Left ventricle myocardium superior (tissue), 1 donor: ENCODE data around the gene FBLIM1. TPM values are rescaled to one million over a fixed set of nuclear protein-coding genes. Genes with fewer than 3 reads are reported as not detected.

Experiments used
- ATAC-seq: fragments of 200-7000 bp; cut with Tn5 transposase; one replicate; pipeline ENCODE4 v1.9.1; 2020; ENCODE audit warnings: mild to moderate bottlenecking, moderate library complexity
- DNase-seq: peaks from one replicate; pipeline ENCODE4 v3.0.0-alpha.2; 2020
- intact Hi-C: fragments of 100-400 bp; cut with micrococcal nuclease; formaldehyde crosslinking; loops from one replicate; pipeline ENCODE4 v1.11.0; 2022
- total RNA-seq: library from RNA; stranded (reverse); fragmentation: NEBNext Ultra II Directional; extraction: Animal tissue kit (Norgen Biotek cat#: 25700); gene quantifications from one replicate; pipeline ENCODE4 v1.2.1, GENCODE V29; 2021
- donor health status: DM: no; HTN: yes; CAD: no; lungs with severe emphysema.

FBLIM1 gene
- total RNA-seq, 1 donor from 2014 or later = 100 TPM

DNA sequence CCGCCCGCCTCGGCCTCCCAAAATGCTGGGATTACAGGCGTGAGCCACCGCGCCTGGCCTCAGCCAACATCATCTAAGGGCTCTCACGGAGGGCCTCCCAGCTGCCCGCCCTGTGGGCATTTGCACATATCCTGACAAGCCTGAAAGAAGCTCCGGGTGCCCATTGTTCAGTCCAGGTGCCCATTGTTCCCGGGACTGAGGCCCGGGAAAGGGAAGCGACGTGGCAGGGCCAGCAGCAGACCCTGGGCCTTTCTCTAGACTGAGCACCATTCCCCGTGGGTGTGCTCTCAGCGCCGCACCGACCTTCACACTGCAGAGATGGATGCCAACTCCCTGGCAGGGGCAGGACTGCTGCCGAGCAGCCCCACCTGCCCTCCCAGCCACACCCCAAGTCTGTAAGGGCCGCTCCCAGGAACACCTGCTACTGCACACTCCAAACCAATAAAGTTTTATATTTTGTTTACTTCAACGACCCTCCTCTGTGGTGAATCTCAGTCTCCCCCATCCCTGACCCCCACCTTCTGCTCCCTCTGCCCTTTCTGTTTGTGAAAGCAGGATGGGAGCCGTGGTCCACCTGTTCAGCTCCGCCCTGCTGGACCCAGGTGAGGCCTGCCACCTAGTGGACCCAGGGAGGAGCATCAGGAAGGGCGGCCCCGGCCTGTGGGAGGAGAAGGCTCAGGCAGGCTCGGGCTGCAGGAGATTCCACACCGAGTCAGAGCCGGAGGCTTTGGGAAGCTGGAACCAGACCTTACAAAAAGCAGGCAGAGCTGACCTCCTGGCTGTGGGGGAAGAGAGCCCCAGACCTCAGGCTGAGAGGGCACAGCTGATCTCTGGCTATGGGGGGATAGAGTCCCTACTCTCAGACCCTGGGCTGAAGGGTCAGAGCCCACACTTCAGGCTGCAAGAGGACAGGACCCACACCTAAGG, 17.4 kb upstream of the FBLIM1 start:
- DNase-seq (peak; percentile 87), ATAC-seq (peak; percentile 75)
- intact Hi-C loops = no loop called here

DNA sequence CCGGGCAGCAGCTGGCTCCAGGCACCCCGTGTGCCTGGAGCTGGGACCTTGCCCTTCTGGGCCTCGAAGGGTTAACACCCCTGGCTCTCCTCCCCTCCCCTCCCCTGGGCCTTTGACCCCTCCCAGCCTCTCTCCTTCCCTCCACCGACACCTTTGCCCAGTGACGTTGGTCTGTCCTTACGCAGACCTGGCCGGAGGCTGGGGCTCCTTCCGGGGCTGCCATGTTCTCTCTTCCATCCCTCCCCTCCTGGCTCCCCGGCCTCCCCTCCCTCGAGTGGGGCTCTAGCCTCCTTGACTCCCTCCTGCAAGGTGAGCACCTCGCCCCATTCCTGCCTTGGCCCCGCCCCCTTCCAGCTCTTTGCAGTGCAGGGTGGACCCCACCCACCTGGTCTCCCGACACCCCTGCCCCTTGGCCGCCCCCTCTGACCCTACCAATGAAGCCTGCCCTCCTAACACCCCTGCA, 16.2 kb upstream of the FBLIM1 start, which contains the start of gene TMEM82:
TSS of gene TMEM82 (plus strand) at position 161 of the 463 bp plus-strand sequence. CDS start at position 222, 61 bp downstream.
- DNase-seq = no peak
- intact Hi-C loops = no loop called here
- ATAC-seq = no peak

DNA sequence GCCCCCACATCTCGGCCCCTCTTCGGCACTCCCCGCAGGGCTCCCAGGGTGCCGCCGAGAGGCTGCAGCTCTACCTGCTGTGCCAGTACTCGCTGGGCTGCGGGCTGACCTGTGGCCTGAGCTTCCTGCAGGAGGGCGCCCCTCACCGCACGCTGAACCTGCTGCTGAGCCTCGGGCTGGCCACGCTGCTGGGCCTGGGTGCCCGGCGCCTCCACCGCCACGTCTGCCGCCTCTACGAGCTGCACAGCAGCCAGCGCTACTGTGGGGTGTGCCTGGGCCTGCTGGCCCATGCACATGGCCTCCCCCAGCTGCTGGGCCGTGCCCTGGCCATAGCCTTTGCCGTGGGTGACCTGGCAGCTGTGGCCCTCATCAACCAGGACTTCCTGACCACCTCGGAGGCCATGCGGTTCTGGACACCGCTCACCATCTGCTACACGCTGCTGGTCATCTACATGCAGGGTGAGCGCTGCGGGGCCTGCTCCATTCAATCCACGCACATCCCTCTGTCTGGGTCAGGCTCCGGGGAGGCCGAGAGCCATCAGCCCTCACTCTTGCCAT, 14.4 kb upstream of the FBLIM1 start:
- no peak for DNase-seq
- intact Hi-C loops = no loop called here
- ATAC-seq = no peak

GRCh38 chr1:15747378-15747777, 11.2 kb upstream of the FBLIM1 start:
- ATAC-seq = no peak

GRCh38 chr1:15748264-15748663, 10.3 kb upstream of the FBLIM1 start:
- intact Hi-C loops = no loop called here
- DNase-seq = no peak
- no peak for ATAC-seq

More at GRCh38 chr1:15747378-15747777, 11.2 kb upstream of the FBLIM1 start:
- intact Hi-C loops = no loop called here
- DNase-seq = no peak

- intact Hi-C loops = no loop called here
- ATAC-seq (no peak), DNase-seq (no peak)
Measured at GRCh38 chr1:15748690-15749398, 9.8 kb upstream of the FBLIM1 start.

DNA sequence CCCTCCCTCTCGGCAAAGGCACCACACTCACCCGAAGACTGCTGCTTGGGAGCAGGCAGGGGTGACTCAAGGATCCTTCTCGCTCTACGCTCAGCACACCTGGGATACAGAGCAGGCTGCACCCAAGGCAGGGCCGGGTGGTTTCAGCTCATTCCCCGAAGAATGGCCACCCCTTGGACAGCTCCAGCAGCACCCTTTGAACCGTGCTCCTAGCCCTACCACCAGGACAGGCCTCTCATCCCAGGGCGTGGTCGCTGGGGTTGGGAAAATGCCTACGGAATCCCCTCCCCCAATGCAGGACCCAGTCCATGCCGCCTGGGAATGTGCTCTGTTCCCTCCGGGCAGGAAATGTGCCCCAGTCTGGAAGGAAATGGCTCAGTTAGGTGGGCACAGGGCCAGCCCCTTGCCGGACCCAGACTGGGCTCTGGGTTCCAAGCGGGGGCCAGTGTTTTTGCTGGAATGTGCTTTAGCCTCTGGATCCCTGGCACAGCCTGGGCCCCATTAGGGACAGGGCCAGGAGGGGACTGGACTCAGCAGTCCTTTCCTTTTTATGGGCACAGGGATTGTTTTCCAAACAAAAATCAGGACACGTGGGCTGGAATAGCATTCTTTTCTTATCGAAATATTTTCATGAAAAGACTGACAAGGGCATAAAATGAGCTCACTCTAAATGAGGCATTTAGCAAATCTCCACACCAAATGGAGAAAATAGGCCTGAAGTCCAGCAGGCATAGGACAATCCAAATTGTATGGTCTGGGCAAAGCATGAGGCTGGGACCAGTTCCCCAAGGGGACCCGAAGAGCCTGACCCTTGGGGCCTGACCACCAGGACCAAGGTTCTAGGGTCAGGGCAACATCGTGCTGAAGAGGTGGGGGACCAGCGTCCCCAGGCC, 8.9 kb upstream of the FBLIM1 start:
- DNase-seq (no peak), ATAC-seq (peak; percentile 28)

DNA sequence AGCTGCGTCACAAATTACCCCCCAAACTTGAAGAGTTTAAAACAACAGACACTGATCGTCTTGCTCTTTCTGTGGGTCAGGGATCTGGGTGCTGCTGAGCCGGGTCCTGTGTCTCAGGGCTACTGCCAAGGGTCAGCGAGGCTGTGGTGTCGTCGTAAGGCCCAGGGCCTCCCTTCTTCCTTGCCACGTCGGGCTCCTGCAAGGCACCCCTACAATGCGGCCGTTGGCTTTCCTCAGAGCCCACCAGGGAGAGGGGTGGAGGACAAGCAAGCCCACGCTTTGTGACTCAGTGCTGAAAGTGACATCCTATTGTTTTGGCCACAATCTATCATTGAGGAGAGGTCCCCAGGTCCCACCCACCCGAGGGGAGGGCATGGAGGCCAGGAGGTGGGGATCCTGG, 7.7 kb upstream of the FBLIM1 start:
- intact Hi-C loops = no loop called here
- DNase-seq = no peak
- no peak for ATAC-seq

More for the DNA sequence above, 8.9 kb upstream of the FBLIM1 start:
- intact Hi-C loops = no loop called here

GRCh38 chr1:15751717-15752116, 6.9 kb upstream of the FBLIM1 start:
- DNase-seq (no peak), ATAC-seq (no peak)
- intact Hi-C loops = no loop called here

- DNase-seq = no peak
- no peak for ATAC-seq
- intact Hi-C loops = no loop called here
Measured at GRCh38 chr1:15753776-15754175, 4.8 kb upstream of the FBLIM1 start.

DNA sequence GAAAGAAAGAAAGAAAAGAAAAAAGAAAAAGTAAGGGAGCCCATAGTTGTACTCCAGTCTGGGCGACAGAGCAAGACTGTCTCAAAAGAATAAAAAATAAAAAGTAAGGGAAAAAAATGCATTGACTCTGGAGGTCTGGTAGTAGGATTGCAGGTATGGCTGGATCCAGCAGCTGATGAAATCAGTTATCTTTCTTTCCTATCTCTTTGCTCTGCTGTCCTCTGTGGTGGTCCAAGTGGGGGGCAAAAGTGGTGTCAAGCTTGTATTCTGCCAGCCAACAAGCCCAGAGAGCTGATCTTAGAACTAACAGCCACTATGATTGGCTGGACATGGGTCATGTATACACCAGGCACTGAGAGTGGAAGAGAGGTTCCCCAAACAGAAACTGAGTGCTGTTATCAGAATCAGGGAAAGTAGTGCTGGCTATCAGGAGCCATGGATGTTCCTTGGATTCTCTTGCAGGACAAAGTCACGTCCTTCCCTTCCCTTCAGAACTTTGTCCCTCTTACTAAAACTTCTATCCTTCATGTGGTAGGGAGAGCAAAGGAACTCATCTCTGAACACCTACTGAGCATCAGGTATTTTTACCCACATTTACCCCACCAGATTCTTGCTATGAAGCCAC, 3.5 kb upstream of the FBLIM1 start:
- no peak for ATAC-seq
- DNase-seq = no peak
- intact Hi-C loops = no loop called here

- intact Hi-C loops = no loop called here
- ATAC-seq = no peak
- DNase-seq = no peak
Measured at GRCh38 chr1:15755646-15756040, 3.0 kb upstream of the FBLIM1 start.

GRCh38 chr1:15756143-15757015, 2.2 kb upstream of the FBLIM1 start:
- intact Hi-C loops = no loop called here
- ATAC-seq (no peak), DNase-seq (no peak)

DNA sequence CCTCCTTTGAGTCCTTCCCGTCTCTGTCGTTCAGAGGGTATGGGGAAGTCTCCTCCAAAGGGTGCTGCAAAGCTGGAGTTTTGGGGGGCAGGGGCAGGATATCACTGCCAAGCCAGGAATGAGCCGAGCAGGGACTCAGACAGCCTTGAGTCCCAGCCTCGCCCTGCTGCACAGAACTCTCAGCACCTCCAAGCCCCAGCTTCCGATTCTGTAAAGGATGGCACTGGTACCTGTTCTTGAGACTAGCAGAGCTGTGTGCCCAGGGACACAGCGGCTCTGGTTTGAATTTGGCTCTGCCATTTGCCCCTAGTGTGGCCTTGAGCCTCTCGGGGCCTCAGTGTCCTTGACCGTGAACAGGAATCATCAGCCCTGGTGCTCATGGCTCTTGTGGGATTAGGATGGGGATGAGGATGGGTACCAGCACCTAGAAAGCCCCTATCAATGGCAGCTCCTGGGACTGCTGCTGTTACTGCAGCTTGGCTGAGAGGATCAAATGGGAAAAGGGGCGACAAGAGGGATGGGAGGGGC, 1.5 kb upstream of the FBLIM1 start:
- no peak for DNase-seq
- ATAC-seq = no peak
- intact Hi-C loops = no loop called here

DNA sequence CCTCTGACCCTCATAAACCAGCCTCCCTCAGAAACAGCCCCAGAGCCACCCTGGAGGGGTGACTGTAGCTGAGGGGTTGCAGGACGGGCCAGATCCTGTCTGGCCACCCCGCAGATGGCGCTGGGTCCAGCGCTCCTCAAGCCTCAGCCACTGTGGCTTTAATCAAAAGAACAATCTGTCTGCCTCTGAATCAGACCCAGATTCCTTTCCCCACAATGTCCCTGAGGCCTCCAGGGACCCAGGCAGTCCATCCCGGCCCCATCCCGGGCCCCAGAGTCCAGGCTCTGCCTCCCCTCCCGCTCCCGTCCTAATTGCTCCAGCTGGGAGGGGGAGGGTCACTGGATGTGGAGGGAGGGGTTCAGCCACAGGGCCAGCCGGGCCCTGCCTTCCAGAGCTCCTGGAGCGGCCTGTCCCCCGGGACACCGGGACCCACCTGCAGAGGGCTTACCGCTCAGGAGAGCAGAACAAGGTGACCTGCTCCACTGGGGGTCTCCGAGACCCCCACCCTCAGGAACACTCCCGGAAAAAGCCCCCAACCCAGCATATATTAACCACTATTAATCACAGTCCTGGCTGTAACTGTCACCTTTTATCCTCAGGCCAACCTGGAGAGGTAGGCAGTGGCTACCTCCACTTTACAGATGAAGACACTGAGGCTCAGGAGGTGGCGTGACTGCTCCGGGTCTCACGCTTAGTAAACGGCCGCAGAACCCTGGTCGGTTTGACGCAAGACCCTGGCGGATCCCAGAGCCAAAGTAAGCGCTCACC, 836 bp upstream of the FBLIM1 start:
- ATAC-seq = peak; percentile 3
- DNase-seq = no peak

DNA sequence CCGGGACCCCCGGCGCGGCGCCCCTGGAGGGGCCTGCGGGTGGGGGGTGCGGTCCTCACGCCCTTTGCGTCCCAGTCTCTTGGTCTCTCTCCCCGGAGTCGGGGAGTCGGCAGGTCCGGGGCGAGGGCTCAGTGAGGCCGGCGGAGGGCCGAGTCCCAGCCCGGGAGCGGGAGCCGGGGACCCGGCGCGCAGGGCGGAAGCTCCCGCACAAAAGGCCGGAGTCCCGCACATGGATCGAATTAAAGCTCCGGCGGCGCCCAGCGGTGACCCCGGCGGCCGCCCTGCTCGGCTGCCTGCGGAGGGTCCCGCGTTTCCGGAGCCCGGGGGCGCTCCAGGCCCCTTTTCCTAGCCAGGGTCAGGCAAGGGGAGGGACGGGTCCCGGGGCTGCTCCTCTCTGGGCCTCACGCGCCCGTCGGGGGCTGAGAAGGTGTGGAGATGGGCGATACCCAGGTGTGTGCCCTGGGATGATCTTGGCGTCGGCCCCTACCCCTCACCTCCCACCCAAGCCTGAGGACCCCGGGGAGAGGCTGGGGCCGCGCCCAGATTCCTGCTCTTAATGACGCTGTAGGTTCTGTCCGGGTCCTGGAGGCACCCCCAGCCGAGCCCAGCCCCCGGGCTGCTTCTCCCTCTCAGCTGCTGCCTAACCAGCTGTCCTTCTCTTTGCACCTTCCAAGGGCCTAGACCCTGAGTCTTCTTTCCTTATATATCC, 512 bp downstream of the FBLIM1 start:
- ATAC-seq (peak; percentile 8), DNase-seq (no peak)
- intact Hi-C loops = no loop called here

More for the DNA sequence above, 836 bp upstream of the FBLIM1 start:
- intact Hi-C loops = no loop called here
